PC-9 (cell line): ENCODE data around the gene F7.

ENCODE experiments used
- EZH2 ChIP-seq: fragments of 200-600 bp; sonication (generic); IDR thresholded peaks from 2 replicates; pipeline ENCODE4 v1.8.0; 2017; ENCODE audit warnings: antibody characterized with exemption, low read depth
- TF ChIP-seq, protein P1 (sequence below): fragments of 200-600 bp; sonication (generic); conservative IDR thresholded peaks from 2 replicates; pipeline ENCODE4 v1.6.1; 2017; ENCODE audit warnings: mixed run types, antibody characterized with exemption, mild to moderate bottlenecking, moderate library complexity

DNA sequence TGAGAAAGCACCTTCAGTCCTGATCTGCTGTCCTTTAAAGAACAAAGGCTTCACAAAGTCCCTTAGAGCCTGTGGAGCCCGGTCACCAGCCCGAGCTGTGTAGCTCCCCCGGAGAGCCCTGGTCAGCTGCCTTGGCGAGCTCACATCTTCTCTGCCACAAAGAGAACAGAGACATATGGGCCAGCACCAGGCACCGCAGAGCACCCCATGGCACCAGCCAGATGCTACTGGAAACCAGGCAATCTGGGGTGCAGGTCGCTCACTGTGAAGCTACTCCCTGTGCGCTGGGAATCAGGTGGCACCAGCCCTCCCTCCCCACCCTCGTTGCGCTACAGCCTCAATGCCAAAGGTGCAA is 44.3 kb upstream of the F7 start:
- TF ChIP-seq, protein P1, sequence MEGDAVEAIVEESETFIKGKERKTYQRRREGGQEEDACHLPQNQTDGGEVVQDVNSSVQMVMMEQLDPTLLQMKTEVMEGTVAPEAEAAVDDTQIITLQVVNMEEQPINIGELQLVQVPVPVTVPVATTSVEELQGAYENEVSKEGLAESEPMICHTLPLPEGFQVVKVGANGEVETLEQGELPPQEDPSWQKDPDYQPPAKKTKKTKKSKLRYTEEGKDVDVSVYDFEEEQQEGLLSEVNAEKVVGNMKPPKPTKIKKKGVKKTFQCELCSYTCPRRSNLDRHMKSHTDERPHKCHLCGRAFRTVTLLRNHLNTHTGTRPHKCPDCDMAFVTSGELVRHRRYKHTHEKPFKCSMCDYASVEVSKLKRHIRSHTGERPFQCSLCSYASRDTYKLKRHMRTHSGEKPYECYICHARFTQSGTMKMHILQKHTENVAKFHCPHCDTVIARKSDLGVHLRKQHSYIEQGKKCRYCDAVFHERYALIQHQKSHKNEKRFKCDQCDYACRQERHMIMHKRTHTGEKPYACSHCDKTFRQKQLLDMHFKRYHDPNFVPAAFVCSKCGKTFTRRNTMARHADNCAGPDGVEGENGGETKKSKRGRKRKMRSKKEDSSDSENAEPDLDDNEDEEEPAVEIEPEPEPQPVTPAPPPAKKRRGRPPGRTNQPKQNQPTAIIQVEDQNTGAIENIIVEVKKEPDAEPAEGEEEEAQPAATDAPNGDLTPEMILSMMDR, result no peak
- no peak for TF ChIP-seq EZH2
